ENCODE measurements around the gene NDUFAF5.

DNA sequence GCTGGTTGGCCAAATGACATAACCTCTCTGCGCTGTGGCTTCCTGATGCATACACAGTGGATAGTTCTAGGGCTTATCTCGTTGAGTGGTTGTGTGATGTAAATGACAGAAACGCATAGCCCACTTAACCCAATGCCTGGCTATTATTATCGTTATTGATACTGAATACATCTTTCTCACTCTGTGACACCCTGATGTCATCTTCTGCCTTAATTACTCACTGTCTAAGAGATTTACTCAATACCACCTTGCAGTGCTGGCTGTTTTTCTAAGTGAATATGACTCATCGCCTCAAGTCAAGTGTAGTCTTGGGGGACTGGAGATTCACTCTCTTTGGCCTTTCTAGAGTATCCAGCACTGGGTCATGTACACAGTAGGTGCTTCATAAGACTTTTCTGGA is 73.6 kb downstream of the NDUFAF5 start:
- TF ChIP-seq POLR2AphosphoS5 (IDR thresholded peaks at IDR 0.05; ENCODE audit: low read depth, low read length): no peak
- no peak for TF ChIP-seq POLR2A (IDR thresholded peaks at IDR 0.05; ENCODE audit: low read depth, low read length)
- no peak for TF ChIP-seq TAF1 (IDR thresholded peaks at IDR 0.05; ENCODE audit: low read depth, low read length)
- no peak for TF ChIP-seq PAX5 (IDR thresholded peaks at IDR 0.05; ENCODE audit: insufficient read depth, low read length, severe bottlenecking)
- no peak for TF ChIP-seq POU2F2 (IDR thresholded peaks at IDR 0.05; ENCODE audit: low read depth, low read length)
- no peak for TF ChIP-seq SPI1 (IDR thresholded peaks at IDR 0.05; ENCODE audit: low read depth, low read length)

Measured in GM12891 (cell line).